NCI-H82 (cell line): ENCODE measurements around the gene ADCK2.

Experiments
- DNase-seq: peaks from one replicate; lab custom pipeline; 2025; lab: John Stamatoyannopoulos, UW

Gene ADCK2

GRCh38 chr7:140744005-140744404, 71.3 kb downstream of the ADCK2 start:
- DNase-seq, result no peak
